Fibroblast of skin of abdomen (primary cell): Measurements from ENCODE around the gene ZNF444. TPM values are rescaled to one million over a fixed set of nuclear protein-coding genes. Genes with fewer than 3 reads are reported as not detected.
A peak's percentile ranks its signal among the peaks of the same experiment; 100 is the strongest.
"Not testable (repeated sequence)": the region's sequence is repeated elsewhere in the genome, so short reads cannot be mapped to it uniquely, and the experiment has no call there.

Experiments
- DNase-seq: peaks from one replicate; pipeline ENCODE4 v3.0.0-alpha.2; 2013
- polyA plus RNA-seq, 2 experiments: library from polyadenylated mRNA; unstranded; fragments of 120-200 nt; gene quantifications; one replicate each; pipeline ENCODE4 v1.2.1, GENCODE V29; 2013; ENCODE audit not compliant: insufficient read length in 2 of 2

The ZNF444 gene
- 22.8 TPM for polyA plus RNA-seq (2013, experiment 1 of 2; ENCODE audit: insufficient read length)
- polyA plus RNA-seq (2013, experiment 2 of 2; ENCODE audit: insufficient read length) = 24.4 TPM

- DNase-seq = peak; percentile 100
These were observed at the start of gene ZNF444 for GRCh38 chr19:56140583-56141416. Gene ZNF444, plus strand, starts transcription at chr19:56141287. Its CDS starts 5,625 bp downstream, at chr19:56146912.

DNA sequence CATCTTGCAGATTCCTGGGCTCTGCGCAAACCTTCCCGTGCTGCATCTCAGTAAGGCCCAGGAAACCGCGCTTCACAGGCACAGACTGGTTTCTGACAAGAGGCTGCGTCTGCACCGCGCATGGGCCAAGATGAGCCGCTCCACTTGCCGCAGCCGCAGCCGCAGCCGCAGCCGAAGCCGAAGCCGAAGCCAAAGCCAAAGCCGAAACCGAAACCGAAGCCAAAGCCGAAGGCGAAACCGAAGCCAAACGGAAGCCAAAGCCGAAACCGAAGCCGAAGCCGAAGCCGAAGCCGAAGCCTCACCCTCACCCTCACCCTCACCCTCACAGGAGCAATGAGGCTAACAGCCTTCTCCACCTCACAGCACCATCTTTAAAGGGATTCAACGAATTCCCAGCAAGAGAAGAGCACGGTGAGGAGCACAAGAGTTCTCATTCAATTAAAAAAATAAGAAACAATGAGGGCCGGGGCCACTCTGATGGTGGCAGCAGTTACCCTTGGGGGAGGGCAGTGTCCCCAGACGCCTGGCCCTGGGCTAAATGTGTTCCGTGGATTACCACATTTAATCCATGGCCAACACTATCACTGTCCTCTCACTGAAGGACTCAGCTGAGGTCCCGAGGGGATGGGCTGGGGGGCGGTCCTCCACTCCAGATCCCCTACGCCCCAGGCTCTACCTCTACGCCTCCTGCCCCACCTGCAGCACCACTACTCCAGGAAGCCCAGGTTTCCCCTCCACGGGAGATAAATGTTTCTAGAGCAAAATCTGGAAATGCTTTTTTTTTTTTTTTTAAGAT, 49.1 kb upstream of the ZNF444 start:
- no peak for DNase-seq

- DNase-seq = no peak
These were observed 48.1 kb upstream of the ZNF444 start for GRCh38 chr19:56092685-56093631.

GRCh38 chr19:56094449-56094848, 46.6 kb upstream of the ZNF444 start:
- DNase-seq = no peak

DNA sequence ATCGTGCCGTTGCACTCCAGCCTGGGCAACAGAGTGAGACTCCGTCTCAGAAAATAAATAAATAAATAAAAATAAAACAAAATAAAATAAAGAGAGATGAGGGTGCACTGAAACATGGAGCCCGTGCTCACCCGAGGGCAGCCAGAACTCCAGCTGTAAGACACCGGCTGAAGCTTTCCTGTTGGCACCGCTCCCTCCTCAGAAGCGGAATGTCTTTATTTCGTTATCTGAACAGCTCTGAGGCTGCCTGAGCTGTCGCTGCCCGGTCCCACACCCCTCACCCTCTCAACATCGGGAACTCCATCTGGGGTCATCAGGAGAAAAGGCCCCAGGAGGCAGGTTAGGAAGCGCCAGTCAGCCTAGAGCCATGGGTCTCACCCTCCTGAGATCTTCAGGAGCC, 44.4 kb upstream of the ZNF444 start:
- no peak for DNase-seq

DNA sequence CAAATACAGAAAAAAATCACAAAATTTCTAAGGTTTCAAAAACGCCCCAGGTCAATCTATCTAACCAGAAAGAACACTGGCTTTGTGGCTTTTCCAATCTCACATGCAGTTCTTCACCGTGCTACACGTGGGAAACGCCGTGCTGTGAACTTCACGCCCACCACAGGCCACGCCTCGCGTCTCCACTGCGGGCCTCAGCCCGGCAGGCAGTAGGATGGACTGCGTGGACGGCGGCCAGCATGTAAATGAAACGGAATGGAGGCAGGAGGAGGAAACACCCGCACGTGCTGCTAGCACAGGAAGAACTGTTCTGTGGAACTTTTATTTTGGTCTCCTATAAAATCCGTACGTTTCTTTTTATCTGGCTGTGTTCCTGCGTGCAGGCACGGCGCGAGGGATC, 43.8 kb upstream of the ZNF444 start:
- no peak for DNase-seq

DNA sequence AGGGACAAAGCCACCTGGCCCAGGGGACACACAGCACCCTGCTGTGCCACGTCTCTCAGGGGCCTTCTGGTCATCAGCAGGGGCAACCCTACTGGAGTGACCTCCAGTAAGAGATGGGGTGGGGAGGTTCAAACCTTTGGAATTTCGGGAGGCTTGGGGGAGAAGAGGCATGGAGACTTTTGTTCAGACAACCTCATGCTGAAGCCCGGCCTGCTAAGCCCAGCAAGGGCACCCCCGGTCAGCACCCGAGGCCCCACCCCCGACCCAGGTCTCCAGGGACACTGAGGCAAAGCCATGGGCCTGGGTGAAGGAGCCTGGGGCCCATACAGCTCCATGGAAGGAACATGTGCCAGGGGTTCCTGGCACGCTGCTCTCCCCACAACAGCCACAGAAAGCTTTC, 43.3 kb upstream of the ZNF444 start:
- DNase-seq = no peak

DNA sequence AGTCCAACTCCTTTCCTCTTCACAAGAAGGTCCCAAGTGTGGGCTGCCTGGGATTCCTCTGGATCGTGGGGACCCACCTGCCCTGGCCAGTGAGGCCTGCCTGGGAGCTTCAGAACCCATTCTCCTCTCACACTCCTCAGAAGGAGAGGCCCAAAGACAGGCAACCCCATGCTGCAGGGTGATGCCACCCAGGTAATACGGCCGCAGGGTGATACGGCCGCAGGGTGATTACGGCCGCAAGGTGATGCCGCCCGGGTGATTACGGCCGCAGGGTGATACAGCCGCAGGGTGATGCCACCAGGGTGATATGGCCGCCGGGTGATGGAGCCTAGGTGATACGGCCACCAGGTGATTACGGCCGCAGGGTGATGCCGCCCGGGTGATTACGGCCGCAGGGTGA, 42.9 kb upstream of the ZNF444 start:
- not testable (repeated sequence) for DNase-seq

DNA sequence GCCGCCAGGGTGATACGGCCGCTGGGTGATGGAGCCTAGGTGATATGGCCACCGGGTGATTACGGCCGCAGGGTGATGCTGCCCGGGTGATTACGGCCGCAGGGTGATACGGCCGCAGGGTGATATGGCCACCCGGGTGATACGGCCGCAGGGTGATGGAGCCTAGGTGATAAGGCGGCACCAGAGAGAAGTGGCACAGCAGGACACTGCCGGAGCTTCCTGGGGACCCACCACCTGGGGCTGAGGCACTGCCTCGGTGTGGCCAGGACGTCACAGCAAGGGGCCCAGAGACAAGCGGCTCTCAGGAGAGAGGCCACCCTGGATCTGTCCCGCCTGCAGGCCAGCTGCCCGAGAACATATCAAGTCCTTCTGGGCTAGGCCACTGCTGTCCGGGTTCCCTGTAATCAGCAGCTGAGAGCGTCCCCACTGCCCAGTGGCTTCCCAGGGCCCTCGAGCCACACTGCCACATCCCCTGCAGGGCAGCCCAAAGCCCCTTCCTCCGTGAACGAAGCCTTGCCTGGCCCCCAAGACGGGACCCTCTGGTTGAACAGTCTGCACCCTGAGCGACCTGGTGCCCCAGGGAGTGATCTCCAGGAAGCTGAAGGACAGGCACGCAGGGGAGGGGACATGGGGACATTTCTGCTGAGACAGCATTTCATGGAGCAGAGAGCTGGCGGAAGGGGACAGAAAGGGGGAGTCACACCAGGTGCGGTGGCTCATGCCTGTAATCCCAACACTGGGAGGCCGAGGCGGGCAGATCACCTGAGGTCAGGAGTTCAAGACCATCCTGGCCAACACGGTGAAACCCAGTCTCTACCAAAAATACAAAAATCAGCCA, 42.1 kb upstream of the ZNF444 start:
- DNase-seq = no peak

DNA sequence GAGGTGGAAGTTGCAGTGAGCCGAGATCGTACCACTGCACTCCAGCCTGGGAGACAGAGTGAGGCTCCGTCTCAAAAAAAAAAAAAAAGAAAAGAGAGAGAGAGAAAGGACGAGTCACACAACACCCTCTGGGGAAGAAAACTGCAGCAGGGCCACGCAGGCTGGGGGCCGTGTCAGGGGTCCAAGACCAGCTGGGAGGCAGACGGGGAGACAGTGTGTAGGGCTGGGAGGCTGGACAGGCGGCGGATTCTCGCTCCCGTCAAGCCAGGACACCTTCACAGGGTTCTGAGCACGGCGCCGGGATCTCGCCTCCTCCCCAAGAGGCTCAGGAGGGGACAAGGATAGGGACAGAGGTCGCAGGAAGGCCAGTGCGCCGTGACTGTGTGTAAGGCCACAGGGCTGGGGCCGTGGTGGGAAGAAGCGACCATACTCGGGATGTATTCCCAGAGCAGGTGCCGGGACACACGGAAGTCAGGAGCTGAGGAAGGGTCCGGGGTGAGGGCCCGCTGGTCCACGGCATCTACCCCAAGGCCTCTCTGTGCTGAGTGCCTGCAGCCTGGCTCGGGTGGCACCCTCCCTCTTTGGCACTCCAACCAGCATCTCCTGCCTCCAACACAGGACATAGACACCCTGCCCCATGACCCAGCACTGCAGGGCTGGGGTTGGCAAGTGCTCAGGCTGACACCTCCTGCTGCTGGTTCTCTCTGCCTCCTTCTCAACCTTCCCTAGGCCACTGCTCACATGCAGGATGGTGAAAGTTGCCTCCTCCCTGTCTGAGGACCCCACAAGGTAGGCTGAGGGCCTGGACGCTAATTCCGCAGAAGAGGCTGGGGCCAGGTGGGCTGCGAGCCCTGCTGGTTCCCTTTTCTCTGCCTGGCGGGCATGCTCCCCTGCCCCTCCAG, 41.2 kb upstream of the ZNF444 start:
- DNase-seq = no peak

GRCh38 chr19:56101095-56101494, 40.0 kb upstream of the ZNF444 start:
- DNase-seq = no peak

GRCh38 chr19:56101746-56102535, 39.1 kb upstream of the ZNF444 start:
- DNase-seq = no peak

DNA sequence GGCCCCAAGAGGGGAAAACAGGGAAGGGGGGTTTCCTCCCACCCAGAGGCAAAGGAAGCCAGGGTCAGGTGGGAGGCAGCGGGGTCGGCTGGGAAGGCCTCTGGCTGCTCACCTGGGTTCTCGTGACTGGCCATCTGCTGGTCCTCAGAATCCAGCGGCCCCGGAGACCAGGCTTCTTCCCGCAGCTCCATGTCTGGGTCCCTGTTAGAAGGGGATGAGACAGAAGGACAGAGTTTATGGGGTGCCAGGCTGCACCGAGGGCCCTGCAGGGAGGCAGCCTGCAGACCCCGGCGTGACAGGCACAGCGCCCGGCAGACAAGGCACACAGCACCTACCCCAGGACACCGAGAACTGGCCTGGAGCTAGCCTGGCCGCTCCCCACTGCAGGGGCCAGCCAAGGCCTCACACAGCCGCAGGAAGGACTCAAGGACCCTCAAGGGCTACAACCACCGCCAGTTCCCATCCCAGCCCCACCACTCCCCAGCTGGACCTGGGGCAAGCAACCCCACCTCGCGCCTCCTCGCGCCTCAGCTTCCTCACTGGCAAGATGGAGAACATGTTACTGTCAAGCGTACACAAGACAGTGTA, 38.0 kb upstream of the ZNF444 start:
- no peak for DNase-seq

DNA sequence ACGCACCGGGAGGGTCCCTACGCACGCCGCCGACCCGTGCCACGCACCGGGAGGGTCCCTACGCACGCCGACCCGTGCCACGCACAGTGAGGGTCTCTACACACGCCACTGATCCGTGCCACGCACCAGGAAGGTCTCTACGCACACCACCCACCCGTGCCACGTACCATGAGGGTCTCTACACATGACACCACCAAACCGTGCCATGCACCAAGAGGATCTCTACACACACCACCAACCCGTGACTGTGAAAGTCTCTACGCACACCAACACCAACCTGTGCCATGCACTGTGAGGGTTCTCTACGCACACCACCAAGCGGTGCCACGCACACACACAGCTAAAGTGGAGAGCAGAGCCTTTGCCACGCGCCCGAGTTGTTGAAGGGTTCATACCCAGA, 36.7 kb upstream of the ZNF444 start:
- no peak for DNase-seq

DNA sequence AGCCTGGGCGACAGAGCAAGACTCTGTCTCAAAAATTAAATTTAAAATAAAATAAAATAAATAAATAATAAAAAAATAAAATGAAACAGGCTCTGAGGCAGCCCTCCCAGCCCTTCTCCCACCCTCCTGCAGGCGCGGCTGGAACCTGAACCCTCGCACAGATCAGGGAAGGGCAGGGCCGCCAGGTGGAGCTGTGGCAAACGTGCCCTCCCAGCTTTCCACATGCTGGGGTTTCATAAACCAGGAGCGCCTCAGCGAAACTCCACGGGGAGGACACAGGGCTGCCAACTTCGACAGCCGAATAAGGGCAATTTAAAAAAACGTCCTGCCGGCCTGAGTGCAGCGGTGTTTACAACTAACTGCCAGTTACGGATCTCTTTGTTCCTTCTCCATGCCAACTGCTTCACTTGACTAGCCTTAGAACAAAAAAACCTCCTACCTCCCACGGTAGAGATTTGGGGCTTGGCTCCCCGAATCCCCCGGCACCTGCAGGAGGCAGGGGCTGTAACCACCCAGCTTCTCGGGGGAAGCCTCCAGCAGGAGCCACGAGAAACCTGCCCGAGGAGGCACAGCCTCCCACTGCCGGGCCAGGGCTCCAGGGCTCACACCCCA, 35.9 kb upstream of the ZNF444 start:
- no peak for DNase-seq

DNA sequence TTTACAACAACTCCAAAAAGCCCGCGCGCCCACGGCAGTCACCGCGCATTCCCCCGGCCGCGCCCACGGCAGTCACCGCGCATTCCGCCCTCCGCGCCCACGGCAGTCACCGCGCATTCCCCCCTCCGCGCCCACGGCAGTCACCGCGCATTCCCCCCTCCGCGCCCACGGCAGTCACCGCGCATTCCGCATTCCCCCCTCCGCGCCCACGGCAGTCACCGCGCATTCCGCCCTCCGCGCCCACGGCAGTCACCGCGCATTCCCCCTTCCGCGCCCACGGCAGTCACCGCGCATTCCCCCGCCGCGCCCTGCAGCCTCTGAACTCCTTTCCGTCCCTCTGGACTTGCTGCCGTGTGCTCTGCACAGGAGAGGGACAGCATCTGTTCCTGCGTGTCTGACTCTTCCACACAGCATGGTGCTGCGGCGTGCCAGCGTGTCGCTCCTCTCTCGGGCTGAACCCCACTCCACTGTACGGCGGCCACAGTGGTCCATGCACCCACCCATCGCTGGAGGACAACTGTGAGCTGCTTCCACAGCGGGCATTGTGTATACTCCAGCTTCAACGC, 35.2 kb upstream of the ZNF444 start:
- not testable (repeated sequence) for DNase-seq

- no peak for DNase-seq
These were observed 34.7 kb upstream of the ZNF444 start for GRCh38 chr19:56106397-56106849.

DNA sequence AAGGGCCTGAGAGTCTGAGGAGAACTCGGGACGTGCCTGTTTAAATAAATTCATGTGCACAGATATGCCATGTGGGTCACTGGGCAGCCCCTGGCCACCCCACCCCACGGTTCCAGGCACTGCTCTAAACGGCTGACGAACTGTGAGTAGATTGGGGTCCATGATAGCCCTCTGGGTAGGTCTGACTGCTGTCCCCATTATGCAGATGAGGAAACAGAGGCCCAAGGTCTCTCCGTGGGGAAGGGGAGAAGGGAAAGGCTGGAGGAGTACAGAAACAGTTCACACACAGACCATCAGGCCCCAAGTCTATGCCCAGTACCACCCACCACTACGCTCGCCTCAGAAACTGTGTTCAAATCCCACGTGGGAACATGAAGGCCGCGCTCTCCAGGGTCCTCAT, 34.1 kb upstream of the ZNF444 start:
- DNase-seq = no peak
